D721Med (cell line): ENCODE results near the gene ZNF197.
"Not testable (repeated sequence)": the region's sequence is repeated elsewhere in the genome, so short reads cannot be mapped to it uniquely, and the experiment has no call there.

Source experiments
- DNase-seq: peaks from one replicate; pipeline ENCODE4 v3.0.0; 2011; ENCODE audit warnings: low spot score; ENCODE audit not compliant: insufficient read length
- FAIRE-seq: peaks from 2 replicates; lab custom pipeline; 2011; peaks lifted over from hg19 to GRCh38; lab: Jason Lieb, UNC
- TF ChIP-seq, protein P1 (sequence below): IDR thresholded peaks from 2 replicates; pipeline ENCODE4 v1.5.1; 2012; ENCODE audit warnings: mild to moderate bottlenecking, control low read depth; ENCODE audit not compliant: insufficient read depth; ENCODE audit errors: missing control alignments

The ZNF197 gene

DNA sequence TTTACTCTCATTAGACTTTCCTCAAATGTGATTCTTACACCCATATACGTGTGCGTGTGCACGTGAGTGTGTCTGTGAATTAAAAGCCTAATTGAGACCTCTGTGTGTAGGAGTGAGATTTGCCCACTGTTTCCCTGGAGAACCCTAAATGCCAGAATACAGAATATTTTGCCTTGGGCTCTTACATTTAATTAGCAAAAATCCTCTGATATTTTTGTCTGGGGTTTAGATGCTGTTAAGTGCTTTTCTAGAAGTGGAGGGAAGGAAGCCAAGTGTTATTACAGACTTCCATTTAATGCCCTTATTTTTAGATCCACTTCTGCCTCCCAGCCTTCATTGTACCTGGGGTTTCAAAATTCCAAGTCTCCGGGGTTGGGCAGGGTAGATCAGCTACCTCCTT is 41.5 kb downstream of the ZNF197 start:
- TF ChIP-seq, protein P1, sequence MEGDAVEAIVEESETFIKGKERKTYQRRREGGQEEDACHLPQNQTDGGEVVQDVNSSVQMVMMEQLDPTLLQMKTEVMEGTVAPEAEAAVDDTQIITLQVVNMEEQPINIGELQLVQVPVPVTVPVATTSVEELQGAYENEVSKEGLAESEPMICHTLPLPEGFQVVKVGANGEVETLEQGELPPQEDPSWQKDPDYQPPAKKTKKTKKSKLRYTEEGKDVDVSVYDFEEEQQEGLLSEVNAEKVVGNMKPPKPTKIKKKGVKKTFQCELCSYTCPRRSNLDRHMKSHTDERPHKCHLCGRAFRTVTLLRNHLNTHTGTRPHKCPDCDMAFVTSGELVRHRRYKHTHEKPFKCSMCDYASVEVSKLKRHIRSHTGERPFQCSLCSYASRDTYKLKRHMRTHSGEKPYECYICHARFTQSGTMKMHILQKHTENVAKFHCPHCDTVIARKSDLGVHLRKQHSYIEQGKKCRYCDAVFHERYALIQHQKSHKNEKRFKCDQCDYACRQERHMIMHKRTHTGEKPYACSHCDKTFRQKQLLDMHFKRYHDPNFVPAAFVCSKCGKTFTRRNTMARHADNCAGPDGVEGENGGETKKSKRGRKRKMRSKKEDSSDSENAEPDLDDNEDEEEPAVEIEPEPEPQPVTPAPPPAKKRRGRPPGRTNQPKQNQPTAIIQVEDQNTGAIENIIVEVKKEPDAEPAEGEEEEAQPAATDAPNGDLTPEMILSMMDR: no peak
- no peak for DNase-seq
- FAIRE-seq: no peak

DNA sequence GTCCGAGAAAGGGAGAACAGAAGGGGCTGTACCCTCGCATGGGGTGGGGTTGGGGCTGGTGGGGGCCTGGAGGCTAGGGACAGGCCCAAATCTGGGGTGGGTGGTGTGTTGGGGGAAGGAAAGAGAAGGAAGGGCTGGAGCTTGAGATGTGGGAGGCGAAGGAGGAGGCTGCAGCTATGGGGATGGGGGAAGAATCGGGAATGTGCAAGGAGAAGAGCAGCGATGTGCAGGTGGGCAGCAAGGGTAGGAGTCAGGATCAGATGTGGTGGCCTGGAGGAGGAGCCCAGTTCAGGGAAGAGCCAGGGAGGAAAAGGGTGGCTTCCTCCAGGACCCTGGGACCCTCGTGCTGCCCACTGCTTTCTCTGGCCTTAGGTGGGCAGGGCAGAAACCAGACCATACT is 44.9 kb downstream of the ZNF197 start:
- FAIRE-seq (no peak), DNase-seq (no peak)
- TF ChIP-seq, protein P1: no peak

GRCh38 chr3:44673466-44673865 is 48.6 kb downstream of the ZNF197 start:
- not testable (repeated sequence) for DNase-seq, FAIRE-seq

- FAIRE-seq (no peak), DNase-seq (no peak)
- TF ChIP-seq, protein P1: no peak
Observed at GRCh38 chr3:44674211-44674610, 49.4 kb downstream of the ZNF197 start.

DNA sequence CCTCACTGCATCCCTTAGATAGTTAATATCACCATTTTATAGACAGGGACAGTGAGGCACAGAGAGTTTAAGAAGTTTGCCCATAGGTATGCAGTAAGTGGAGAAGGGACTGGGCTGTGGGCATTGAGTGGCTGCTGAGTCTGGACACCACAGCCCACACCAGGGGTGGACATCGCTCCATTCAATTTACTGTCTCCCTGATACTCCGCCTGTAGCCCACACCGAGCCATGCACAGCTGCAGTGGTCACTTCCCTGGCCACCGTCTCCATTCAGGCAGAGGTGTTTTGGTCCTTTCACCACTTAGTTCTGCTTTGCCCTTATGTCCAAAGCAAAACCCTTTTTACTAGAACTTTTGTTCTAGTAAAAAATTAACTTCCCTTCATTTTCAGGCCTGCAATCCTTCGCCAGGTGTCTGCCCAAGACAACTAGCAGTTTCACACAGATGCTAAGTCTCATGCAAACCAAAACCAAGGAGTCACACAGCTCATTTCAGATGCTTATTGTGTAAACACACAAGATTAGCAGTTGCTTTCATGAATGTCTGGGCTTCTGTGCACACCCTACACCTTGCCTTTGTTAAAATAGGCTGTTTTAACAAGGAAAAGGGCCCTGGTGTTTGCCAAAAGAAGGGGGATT is 53.8 kb downstream of the ZNF197 start:
- FAIRE-seq: no peak
- TF ChIP-seq, protein P1: no peak
- DNase-seq: no peak

DNA sequence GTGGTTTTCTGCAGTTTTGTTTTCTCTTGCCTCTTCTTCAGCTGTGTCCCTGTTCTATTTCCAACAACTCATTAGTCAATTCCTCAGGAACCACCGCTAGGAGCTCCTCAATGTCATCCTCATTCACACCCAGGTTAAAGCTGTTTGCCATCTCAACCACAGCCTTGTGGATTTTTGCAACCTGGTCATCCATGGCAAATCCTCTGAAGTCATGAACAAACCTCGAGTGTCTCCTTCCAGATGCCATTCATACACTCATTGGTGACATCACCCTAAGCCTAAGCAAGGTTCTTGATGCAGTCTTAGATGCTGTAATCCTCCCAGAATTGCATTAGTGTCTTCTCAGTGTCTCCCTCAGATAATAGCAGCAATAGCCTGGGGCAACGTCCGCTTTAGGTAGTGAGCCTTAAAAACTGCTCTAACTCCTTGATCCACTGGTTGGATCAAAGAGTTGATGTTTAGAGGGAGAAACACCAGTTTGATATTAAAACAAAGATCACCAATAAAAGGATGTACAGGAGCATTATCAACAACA is 56.2 kb downstream of the ZNF197 start:
- FAIRE-seq (no peak), DNase-seq (no peak)
- TF ChIP-seq, protein P1: no peak

- DNase-seq (no peak), FAIRE-seq (no peak)
- TF ChIP-seq, protein P1: no peak
Observed at GRCh38 chr3:44682182-44682896, 57.5 kb downstream of the ZNF197 start.
